ENCODE results near the gene ITIH4.

DNA sequence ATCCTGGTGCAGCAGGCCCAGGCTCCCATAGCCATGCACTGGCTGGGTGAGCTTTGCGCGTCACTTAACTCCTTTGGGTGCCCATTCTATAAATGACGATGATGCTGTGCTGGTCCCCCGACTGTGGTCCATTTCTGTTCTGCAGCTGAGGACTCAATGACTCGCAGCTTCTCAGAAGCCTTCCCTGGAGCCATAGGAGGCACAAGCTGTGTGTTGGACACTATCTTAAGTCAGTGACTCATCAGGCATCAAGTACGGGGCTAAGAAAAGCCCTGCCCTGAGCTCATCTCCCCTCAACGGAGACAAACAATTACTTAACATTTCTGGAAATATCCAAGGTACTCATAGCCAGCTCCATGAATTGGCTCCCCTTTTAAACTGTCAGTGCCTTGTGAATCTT, 18.1 kb upstream of the ITIH4 start:
- TF ChIP-seq, protein P1, sequence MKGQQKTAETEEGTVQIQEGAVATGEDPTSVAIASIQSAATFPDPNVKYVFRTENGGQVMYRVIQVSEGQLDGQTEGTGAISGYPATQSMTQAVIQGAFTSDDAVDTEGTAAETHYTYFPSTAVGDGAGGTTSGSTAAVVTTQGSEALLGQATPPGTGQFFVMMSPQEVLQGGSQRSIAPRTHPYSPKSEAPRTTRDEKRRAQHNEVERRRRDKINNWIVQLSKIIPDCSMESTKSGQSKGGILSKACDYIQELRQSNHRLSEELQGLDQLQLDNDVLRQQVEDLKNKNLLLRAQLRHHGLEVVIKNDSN (IDR thresholded peaks at IDR 0.05), result no peak
- TF ChIP-seq, protein P2, sequence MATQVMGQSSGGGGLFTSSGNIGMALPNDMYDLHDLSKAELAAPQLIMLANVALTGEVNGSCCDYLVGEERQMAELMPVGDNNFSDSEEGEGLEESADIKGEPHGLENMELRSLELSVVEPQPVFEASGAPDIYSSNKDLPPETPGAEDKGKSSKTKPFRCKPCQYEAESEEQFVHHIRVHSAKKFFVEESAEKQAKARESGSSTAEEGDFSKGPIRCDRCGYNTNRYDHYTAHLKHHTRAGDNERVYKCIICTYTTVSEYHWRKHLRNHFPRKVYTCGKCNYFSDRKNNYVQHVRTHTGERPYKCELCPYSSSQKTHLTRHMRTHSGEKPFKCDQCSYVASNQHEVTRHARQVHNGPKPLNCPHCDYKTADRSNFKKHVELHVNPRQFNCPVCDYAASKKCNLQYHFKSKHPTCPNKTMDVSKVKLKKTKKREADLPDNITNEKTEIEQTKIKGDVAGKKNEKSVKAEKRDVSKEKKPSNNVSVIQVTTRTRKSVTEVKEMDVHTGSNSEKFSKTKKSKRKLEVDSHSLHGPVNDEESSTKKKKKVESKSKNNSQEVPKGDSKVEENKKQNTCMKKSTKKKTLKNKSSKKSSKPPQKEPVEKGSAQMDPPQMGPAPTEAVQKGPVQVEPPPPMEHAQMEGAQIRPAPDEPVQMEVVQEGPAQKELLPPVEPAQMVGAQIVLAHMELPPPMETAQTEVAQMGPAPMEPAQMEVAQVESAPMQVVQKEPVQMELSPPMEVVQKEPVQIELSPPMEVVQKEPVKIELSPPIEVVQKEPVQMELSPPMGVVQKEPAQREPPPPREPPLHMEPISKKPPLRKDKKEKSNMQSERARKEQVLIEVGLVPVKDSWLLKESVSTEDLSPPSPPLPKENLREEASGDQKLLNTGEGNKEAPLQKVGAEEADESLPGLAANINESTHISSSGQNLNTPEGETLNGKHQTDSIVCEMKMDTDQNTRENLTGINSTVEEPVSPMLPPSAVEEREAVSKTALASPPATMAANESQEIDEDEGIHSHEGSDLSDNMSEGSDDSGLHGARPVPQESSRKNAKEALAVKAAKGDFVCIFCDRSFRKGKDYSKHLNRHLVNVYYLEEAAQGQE (IDR thresholded peaks at IDR 0.05; ENCODE audit: low read depth), result no peak

Data from Ishikawa (cell line).